Aortic smooth muscle cell (primary cell): Measurements from ENCODE around the gene NSUN7. TPM values are rescaled to one million over a fixed set of nuclear protein-coding genes. Genes with fewer than 3 reads are reported as not detected.

Source experiments
- total RNA-seq: library from RNA; depleted of rRNA; stranded (reverse); fragments of >200 nt; gene quantifications from 2 replicates; pipeline ENCODE4 v1.2.3, GENCODE V29; 2014

NSUN7 gene, protein sequence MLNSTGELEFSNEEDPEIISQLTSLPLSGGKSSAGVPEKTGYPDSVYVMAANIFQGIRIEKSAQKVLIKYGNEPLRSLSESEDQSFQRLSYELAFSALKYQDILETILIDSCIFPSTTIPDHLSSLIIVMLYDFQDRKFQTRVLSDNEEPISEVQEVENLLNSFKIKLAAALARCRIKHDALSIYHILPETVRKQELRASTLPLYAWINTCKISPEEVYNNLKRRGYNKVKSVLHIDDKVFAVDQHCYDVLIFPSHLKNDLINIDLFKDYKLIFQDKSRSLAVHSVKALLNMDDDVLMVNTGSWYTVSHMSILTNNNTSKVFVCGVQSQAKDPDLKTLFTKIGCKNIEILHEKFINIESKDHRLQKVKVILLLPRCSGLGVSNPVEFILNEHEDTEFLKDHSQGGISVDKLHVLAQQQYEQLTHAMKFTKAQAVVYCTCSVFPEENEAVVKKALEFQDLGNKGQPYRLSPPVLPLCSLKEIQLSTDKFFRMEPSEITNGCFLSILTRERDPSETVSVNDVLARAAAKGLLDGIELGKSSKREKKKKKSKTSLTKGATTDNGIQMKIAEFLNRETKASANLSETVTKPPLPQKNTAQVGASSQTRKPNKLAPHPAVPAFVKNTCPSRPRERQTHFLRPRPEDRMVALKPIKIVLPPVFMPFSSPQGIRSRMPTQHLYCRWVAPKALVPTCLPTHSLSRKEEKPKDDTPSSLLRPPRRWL
- total RNA-seq, result 0.12 TPM in 1 of 2 replicates, not detected in the other

DNA sequence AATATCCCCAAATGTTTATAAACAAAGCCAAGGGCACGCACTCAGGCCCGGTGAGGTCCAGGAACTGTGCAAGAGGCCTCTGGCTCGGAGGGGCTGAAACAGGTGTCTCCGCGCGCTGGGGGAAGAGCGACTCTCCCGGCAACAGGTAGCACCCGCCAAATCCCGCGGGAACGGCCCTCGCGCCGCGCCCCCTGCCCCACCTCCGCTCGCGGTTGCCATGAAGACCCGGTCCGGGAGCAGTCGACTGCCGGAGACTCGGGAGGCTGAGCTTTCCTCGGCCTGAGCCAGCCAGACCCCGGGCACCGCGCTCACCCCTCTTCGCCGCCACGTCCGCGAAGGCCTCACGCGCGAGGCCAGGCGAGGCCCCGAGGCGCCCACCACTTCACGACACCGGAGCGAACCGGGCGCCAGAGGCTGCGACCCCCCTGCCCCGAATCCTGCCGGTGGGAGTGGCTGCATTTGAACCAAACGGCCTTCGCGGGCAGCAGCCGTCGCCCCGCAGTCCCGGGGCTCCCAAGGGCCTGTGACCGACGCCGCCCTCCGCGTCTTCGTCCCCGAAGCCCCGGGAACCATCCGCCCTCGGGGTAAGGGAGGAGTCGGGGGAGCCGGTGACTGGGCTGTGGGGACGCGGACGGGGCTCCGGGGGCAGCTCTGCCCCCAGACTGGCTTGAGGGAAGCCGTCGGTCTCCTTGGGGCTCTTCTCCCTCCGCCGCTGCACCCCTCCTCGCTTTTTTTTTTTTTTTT is at the start of gene NSUN7:
NSUN7 (plus strand) TSS at position 239 of the 744 bp plus-strand sequence. CDS start 739 bp downstream, outside the sequence.

Other genes starting within 250 kb of the NSUN7 start
- 0.25 and 0.40 TPM in 2 replicates for gene RBM47, start 120.1 kb upstream of the NSUN7 start, total RNA-seq